ENCODE results near the gene TCERG1. TPM values are rescaled to one million over a fixed set of nuclear protein-coding genes. Genes with fewer than 3 reads are reported as not detected.

Gene TCERG1
- total RNA-seq, 1 donor from 2014 or later: 32.6 TPM

DNA sequence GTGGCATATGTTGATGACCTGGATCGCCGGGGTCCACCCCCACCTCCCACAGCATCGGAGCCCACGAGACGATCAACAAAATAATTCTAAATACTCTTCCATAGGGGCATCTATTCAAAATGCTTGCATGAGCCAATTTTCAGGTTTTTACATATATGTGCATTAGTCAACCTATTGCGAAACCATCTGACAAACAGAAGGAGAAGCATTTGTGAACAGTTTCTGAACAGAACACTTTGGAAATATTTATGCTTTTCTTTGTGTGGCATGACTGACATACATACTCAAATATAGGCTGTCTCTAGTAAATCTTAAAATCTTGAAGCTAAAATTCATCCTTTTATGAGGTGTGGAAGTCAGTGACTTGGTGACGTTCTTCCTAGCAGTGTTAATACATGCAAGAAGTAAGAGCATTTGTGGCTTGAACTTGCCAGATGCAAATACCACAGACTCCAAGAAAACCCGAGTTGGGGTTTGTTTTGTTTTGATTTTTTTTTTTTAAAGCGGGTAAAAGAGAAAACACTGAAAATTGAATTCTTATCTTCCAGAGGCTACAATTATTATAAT, 63.5 kb downstream of the TCERG1 start:
- TF ChIP-seq, protein P1, sequence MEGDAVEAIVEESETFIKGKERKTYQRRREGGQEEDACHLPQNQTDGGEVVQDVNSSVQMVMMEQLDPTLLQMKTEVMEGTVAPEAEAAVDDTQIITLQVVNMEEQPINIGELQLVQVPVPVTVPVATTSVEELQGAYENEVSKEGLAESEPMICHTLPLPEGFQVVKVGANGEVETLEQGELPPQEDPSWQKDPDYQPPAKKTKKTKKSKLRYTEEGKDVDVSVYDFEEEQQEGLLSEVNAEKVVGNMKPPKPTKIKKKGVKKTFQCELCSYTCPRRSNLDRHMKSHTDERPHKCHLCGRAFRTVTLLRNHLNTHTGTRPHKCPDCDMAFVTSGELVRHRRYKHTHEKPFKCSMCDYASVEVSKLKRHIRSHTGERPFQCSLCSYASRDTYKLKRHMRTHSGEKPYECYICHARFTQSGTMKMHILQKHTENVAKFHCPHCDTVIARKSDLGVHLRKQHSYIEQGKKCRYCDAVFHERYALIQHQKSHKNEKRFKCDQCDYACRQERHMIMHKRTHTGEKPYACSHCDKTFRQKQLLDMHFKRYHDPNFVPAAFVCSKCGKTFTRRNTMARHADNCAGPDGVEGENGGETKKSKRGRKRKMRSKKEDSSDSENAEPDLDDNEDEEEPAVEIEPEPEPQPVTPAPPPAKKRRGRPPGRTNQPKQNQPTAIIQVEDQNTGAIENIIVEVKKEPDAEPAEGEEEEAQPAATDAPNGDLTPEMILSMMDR (IDR thresholded peaks at IDR 0.05; ENCODE audit: insufficient read depth, low read length, severe bottlenecking): no peak
- Histone ChIP-seq H3K36me3 (ENCODE audit: control insufficient read depth, insufficient read depth, low read length) (peaks cover 6% of the 10 kb centered on the region), H3K27me3 (ENCODE audit: control insufficient read depth, insufficient read depth, low read length) (no peaks in the 10 kb centered on the region), H3K4me3 (ENCODE audit: low read depth, low read length) (no peak overlapping the region)
- no peak for FAIRE-seq
- DNase-seq (ENCODE audit: low read depth): peak; percentile 75

DNA sequence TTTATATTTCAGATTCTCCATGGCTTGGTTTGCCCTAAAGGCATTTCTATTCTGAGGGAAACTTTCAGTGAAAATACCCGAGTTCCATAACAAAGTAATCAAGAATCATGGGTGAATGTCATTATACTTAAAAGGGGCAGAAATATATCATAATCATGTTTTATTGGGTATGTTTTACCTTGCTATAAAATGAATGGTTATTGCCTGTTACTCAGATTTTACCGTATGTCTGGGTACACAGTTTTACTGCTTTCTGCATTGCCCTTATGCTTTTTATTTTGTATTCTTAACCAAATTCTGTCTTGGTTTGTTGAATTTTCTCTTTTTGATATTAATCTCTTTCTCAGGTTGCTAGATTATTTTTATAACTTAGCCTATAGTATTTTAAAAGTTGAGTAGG, 66.3 kb downstream of the TCERG1 start:
- FAIRE-seq (no peak), DNase-seq (ENCODE audit: low read depth) (no peak)
- no peak overlapping the region for H3K4me3 ChIP-seq (ENCODE audit: low read depth, low read length)
- TF ChIP-seq, protein P1 (IDR thresholded peaks at IDR 0.05; ENCODE audit: insufficient read depth, low read length, severe bottlenecking): no peak
- H3K27me3 ChIP-seq (ENCODE audit: control insufficient read depth, insufficient read depth, low read length): no peaks in the 10 kb centered on the region
- H3K36me3 ChIP-seq (ENCODE audit: control insufficient read depth, insufficient read depth, low read length): peaks cover 3% of the 10 kb centered on the region

DNA sequence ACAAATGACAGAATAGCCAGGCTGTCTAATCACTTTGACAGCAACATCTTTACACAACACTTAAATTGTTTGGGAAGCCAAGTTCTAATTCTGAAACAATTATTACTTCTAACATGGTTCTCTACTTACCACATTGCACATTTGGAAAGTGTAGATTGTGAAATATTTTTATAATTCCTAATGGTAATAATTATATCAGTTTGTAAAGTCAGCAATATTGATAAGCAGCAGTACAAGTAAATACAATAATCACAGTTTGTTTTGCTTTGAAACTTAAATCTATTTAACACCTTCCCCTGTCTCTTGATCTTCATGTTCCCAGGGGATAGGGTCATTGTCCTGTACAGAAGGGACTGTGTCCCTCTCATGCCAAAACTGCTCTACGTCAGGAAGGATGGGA, 67.4 kb downstream of the TCERG1 start:
- H3K4me3 ChIP-seq (ENCODE audit: low read depth, low read length): no peak overlapping the region
- H3K27me3 ChIP-seq (ENCODE audit: control insufficient read depth, insufficient read depth, low read length): no peaks in the 10 kb centered on the region
- DNase-seq (ENCODE audit: low read depth): no peak
- H3K36me3 ChIP-seq (ENCODE audit: control insufficient read depth, insufficient read depth, low read length): peaks cover 3% of the 10 kb centered on the region
- FAIRE-seq: no peak
- TF ChIP-seq, protein P1 (IDR thresholded peaks at IDR 0.05; ENCODE audit: insufficient read depth, low read length, severe bottlenecking): no peak

DNA sequence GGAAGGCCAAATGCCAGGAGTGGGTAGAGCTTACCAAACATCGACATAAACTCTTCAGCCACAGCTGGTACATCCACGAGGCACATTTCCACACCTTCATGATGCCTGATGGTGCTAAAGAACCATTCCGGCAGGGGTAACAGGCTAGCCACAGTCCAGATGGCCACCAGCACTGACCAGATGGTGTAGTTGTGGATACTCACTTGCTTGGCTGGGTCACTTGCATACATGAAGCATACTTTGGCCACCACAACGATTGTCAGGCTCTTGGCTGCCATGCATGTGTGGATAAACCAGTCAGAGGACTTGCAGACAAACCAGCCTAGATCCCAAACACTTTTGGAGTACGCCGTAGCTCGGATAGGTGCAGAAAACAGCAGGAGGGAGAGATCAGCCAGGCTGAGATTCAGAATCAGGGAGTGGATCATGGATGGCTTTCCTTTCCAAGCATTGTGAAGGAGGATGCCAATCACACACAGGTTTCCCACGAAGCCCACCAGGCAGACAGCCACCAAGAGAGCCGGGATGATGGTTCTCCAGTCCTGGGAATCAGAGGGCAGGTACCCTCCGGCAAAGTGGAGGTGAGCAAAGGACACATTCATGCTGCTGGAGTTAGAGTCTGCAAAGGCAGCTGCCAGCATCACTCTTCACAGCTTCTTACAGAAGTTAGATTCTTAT, 68.5 kb downstream of the TCERG1 start:
- TF ChIP-seq, protein P1 (IDR thresholded peaks at IDR 0.05; ENCODE audit: insufficient read depth, low read length, severe bottlenecking): no peak
- H3K27me3 ChIP-seq (ENCODE audit: control insufficient read depth, insufficient read depth, low read length): no peaks in the 10 kb centered on the region
- no peak for DNase-seq (ENCODE audit: low read depth)
- no peak overlapping the region for H3K4me3 ChIP-seq (ENCODE audit: low read depth, low read length)
- peaks cover 1% of the 10 kb centered on the region for H3K36me3 ChIP-seq (ENCODE audit: control insufficient read depth, insufficient read depth, low read length)
- peak; percentile 79 for FAIRE-seq

DNA sequence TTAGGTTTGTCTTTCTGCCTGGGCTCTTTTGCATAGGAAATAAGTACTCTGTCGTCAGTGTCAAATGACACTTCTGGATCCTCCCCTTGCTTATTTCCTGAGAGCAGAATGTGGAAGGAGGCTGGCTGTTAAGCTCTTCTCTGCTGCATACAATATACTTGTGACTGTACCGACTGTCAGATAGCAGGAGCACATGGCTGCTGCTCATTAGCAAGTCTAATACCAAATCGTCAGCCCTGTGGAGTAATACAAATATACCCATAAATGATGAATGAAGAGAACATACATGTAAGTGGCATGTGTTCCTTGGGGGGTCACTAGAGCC, 69.0 kb downstream of the TCERG1 start, which contains the start of gene GPR151:
GPR151 (minus strand) TSS at position 40 of the 325 bp plus-strand sequence. CDS start 77 bp downstream, outside the sequence.
- Histone ChIP-seq H3K27me3 (ENCODE audit: control insufficient read depth, insufficient read depth, low read length) (no peaks in the 10 kb centered on the region), H3K36me3 (ENCODE audit: control insufficient read depth, insufficient read depth, low read length) (peaks cover 1% of the 10 kb centered on the region), H3K4me3 (ENCODE audit: low read depth, low read length) (no peak within 1 kb of the TSS)
- DNase-seq (ENCODE audit: low read depth) (no peak), FAIRE-seq (no peak)
- TF ChIP-seq, protein P1 (IDR thresholded peaks at IDR 0.05; ENCODE audit: insufficient read depth, low read length, severe bottlenecking): no peak

All from bronchial epithelial cell (primary cell).